AG09309 (cell line): ENCODE data around the gene ADD3.
"Not testable (repeated sequence)": the region's sequence is repeated elsewhere in the genome, so short reads cannot be mapped to it uniquely, and the experiment has no call there.

Experiments
- DNase-seq: peaks from one replicate; pipeline ENCODE4 v3.0.0-alpha.2; 2010; ENCODE audit warnings: low read depth
- H3K4me3 ChIP-seq: 2 replicates; pipeline ENCODE4 v1.5.1; 2011; ENCODE audit warnings: mild to moderate bottlenecking, low read depth, low read length, moderate library complexity; ENCODE audit not compliant: control insufficient read depth
- TF ChIP-seq, protein P1 (sequence below): IDR thresholded peaks from 2 replicates; pipeline ENCODE4 v1.5.1; 2011; ENCODE audit warnings: mild to moderate bottlenecking, low read depth, low read length, inconsistent platforms; ENCODE audit not compliant: insufficient read depth, control insufficient read depth; ENCODE audit errors: missing control alignments

The ADD3 gene

DNA sequence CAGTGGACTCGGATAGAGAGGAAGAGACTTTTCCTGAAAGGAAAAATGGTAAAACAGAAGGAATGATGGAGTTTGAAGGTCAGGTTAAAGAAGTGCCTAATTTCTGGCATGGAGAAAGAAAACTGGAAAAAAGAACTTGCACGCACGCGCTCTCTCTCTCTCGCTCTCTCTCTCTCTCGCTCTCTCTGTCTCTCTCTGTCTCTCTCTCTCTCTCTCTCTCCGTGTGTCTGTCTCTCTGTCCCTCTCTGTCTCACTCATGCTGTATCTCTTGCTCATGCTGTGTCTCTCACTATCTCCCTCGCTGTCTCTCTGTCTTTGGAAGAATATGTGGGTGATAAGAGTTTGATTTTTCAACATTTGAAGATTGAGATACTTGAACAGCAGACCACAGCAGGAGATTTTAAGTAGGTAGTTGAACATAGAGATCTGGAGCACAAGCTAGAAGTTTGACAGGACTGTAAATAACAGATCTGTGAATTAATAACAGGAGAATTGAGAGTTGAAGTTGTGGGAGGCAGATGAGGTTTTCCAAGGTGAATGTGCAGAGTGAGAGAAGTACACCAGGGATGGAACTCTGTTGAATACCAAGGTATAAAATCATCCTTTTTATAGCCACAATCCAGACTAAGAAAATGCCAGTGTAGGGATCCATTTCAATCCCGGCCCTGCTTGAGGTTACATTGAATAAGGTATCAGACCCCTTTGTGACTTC, 33.1 kb downstream of the ADD3 start:
- no peak for DNase-seq
- TF ChIP-seq, protein P1, sequence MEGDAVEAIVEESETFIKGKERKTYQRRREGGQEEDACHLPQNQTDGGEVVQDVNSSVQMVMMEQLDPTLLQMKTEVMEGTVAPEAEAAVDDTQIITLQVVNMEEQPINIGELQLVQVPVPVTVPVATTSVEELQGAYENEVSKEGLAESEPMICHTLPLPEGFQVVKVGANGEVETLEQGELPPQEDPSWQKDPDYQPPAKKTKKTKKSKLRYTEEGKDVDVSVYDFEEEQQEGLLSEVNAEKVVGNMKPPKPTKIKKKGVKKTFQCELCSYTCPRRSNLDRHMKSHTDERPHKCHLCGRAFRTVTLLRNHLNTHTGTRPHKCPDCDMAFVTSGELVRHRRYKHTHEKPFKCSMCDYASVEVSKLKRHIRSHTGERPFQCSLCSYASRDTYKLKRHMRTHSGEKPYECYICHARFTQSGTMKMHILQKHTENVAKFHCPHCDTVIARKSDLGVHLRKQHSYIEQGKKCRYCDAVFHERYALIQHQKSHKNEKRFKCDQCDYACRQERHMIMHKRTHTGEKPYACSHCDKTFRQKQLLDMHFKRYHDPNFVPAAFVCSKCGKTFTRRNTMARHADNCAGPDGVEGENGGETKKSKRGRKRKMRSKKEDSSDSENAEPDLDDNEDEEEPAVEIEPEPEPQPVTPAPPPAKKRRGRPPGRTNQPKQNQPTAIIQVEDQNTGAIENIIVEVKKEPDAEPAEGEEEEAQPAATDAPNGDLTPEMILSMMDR, result no peak
- no peak overlapping the region for H3K4me3 ChIP-seq

- no peak for DNase-seq
- TF ChIP-seq, protein P1, result no peak
- H3K4me3 ChIP-seq, result no peak overlapping the region
These were observed 33.7 kb downstream of the ADD3 start for GRCh38 chr10:110041479-110041829.

- H3K4me3 ChIP-seq, result no peak overlapping the region
- DNase-seq, result no peak
- TF ChIP-seq, protein P1, result no peak
These were observed 34.4 kb downstream of the ADD3 start for GRCh38 chr10:110042181-110042580.

- no peak overlapping the region for H3K4me3 ChIP-seq
- TF ChIP-seq, protein P1, result no peak
- no peak for DNase-seq
These were observed 35.1 kb downstream of the ADD3 start for GRCh38 chr10:110042891-110043290.

DNA sequence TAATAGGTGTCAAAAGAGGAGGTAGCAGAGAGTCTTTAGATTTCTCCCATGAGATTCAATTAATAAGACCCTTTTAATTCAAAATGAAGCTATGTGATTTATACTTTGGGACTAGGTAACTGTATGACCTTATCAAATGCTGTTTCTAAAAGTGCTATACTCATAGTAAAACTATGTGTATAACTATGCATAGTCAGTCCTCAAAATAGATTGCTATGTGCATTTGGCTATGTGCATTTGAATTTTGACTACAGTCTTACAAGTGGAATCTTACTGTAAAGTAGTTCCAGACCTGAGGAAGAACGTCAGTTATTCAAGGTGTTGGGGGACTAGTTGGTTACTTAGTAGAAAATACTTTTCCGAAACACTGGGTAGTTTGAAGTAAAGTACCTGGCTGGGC, 36.9 kb downstream of the ADD3 start:
- no peak for DNase-seq
- H3K4me3 ChIP-seq, result no peak overlapping the region
- TF ChIP-seq, protein P1, result no peak

DNA sequence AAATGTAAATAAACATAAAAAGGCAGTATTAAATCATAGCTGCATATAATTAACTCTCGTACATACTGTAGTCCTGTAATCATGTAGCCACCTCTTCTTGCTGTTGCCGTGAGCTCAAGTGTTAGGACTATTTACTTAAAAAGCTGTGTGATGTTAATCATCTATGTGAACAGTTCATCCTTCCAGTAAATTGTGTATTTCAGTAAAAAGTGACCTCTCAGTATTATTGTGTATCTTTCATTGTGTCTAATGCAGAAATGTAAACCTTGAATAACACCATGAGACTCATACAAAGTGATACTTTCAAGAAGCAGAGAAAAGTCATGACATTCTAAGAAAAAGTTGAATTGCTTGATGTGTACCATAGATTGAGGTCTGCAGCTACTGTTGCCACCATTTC, 38.0 kb downstream of the ADD3 start:
- no peak overlapping the region for H3K4me3 ChIP-seq
- DNase-seq, result no peak

GRCh38 chr10:110048145-110048544, 40.4 kb downstream of the ADD3 start:
- not testable (repeated sequence) for DNase-seq, H3K4me3 ChIP-seq

More for the DNA sequence above, 38.0 kb downstream of the ADD3 start:
- TF ChIP-seq, protein P1, result no peak
